Fibroblast of pulmonary artery (primary cell): ENCODE results near the gene ZNF142.

Source experiments
- DNase-seq: peaks from one replicate; pipeline ENCODE4 v3.0.0-alpha.2; 2010; ENCODE audit warnings: low read depth
- H3K4me3 ChIP-seq: replicated peaks from 2 replicates; pipeline ENCODE4 v1.5.1; 2011; ENCODE audit warnings: low read depth, mild to moderate bottlenecking, control low read depth, low read length, moderate library complexity
- CTCF ChIP-seq: IDR thresholded peaks from 2 replicates; pipeline ENCODE4 v1.5.1; 2011; ENCODE audit warnings: mild to moderate bottlenecking, control low read depth, low read length, inconsistent platforms; ENCODE audit errors: missing control alignments

Gene ZNF142

GRCh38 chr2:218659258-218659987, at the start of gene ZNF142, which contains the start of gene BCS1L:
Gene ZNF142, minus strand, starts transcription at chr2:218659623. Its CDS starts 3,194 bp downstream, at chr2:218656429.
Gene BCS1L, plus strand, starts transcription at chr2:218659683. Its CDS starts 1,305 bp downstream, at chr2:218660988.
- DNase-seq = peak; percentile 85
- peak within 1 kb of the TSS; percentile 90 for H3K4me3 ChIP-seq
- TF ChIP-seq CTCF = no peak

- TF ChIP-seq CTCF = no peak
- no peak overlapping the region for H3K4me3 ChIP-seq
- no peak for DNase-seq
These were observed 48.7 kb upstream of the ZNF142 start for GRCh38 chr2:218708086-218708485.

- DNase-seq = no peak
- TF ChIP-seq CTCF = no peak
- no peak overlapping the region for H3K4me3 ChIP-seq
These were observed 43.9 kb upstream of the ZNF142 start for GRCh38 chr2:218703341-218703740.

- H3K4me3 ChIP-seq = no peak overlapping the region
- no peak for TF ChIP-seq CTCF
- no peak for DNase-seq
These were observed 42.4 kb upstream of the ZNF142 start for GRCh38 chr2:218701806-218702205.

- no peak for DNase-seq
- H3K4me3 ChIP-seq = no peak overlapping the region
- TF ChIP-seq CTCF = no peak
These were observed 39.5 kb upstream of the ZNF142 start for GRCh38 chr2:218698885-218699284.

- H3K4me3 ChIP-seq = no peak overlapping the region
- peak; percentile 34 for DNase-seq
- TF ChIP-seq CTCF = no peak
These were observed 35.2 kb upstream of the ZNF142 start for GRCh38 chr2:218694405-218695145.
